Measurements from ENCODE around the gene RAB31. TPM values are rescaled to one million over a fixed set of nuclear protein-coding genes. Genes with fewer than 3 reads are reported as not detected.
"Not testable (repeated sequence)": the region's sequence is repeated elsewhere in the genome, so short reads cannot be mapped to it uniquely, and the experiment has no call there.

Gene RAB31, protein sequence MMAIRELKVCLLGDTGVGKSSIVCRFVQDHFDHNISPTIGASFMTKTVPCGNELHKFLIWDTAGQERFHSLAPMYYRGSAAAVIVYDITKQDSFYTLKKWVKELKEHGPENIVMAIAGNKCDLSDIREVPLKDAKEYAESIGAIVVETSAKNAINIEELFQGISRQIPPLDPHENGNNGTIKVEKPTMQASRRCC
- 102 TPM for polyA plus RNA-seq (2013, experiment 1 of 2; ENCODE audit: insufficient read length)
- polyA plus RNA-seq (2013, experiment 2 of 2; ENCODE audit: insufficient read length): 86.5 TPM

DNA sequence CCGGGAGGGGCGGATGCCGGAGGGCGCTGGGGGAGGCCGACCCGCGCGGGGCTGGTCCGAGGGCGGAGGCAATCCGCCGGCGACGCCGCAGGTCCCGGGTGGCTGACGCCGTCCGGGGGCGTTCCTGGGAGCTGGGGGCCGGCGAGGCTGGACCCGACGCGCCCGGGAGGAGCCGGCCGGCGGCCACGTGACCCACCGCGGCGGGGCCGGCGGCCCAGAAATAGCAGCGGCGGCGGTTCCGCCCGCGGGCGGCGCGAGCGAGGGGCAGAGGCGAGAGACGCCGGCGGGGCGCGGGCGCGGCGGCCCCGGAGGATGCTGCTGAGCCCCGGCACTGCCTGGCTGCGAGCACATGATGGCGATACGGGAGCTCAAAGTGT, at the start of gene RAB31:
TSS of gene RAB31 (plus strand) at position 245 of the 377 bp plus-strand sequence. CDS start at position 350, 105 bp downstream.
- peak; percentile 91 for DNase-seq

DNA sequence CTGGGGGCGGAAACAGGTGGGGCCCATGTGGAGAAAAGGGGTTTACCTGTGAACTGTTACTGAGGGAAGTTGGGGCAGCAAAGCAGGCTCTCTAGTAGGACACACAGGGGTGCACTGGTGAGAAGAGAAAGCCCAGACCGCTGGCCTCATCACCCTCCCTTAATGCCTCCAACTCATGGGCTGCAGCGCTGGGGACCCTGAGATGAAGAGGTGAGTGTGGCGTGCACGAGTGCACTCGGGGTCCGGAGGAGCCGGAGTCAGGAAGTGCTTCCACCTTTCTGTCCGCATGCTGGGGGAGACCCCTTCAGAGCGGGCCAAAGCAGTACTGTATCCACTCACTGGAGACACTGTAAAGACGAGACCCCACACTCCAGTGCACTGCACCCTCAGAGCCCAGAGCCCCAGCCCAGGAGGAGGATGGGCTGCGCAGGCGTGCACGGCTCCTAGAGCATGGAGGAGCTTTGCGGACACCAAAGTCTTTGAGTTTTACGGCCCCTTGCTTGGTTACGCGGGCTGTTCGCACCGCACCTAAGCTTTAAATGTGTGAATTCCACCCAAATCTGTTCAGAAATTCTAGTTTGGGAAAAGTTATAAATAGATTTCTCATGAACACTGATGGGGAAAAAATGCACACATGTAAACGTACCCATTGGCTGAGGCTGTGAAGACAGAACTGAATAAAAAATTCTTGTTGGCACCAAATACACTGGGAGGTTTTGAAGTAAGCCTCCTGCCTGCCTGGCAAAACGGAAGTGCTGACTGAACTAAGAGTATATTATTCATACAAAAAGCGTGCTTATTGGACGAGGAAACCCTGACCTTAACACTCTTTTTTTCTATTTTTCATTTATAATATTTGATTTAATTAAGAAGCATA, 48.4 kb upstream of the RAB31 start:
- DNase-seq: no peak

DNA sequence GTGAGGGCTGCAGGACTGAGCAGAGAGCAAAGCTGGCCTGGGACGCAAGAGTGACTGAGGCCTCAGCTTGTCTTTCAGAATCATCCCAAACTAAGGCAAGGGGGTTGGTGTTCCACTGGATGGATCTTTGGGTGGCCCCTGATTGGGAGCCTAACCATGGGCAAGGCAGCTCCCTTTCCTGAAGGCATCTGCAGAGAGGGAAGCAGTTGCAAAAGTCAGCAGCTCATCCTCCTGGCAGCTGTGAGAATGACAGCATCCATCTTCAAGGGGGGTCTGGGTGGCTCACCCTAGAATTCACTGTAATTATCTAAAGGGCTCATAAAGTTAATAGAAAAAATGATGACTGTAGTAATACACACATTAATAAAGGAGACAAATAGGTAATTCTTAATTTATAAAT, 46.5 kb upstream of the RAB31 start:
- DNase-seq: peak; percentile 47

DNA sequence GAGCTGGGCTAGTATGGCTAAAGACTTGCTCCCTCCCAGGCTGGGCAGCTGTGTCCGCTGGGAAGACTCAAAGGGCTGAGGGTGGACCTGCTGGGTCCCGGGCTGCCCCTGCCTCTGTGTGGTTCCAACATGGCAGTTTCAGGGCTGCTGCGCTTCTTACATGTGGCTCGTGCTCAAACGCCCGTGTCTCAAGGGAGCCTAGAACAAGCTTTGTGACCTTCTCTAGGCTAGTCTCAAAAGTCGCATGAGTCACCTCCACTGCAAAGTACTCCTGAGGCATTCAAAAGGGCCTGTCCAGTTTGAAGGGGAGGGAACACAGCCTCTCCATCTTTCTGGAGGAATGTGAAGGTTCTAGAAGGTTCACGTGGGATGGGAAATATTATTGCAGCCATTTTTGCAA, 44.7 kb upstream of the RAB31 start:
- no peak for DNase-seq

DNA sequence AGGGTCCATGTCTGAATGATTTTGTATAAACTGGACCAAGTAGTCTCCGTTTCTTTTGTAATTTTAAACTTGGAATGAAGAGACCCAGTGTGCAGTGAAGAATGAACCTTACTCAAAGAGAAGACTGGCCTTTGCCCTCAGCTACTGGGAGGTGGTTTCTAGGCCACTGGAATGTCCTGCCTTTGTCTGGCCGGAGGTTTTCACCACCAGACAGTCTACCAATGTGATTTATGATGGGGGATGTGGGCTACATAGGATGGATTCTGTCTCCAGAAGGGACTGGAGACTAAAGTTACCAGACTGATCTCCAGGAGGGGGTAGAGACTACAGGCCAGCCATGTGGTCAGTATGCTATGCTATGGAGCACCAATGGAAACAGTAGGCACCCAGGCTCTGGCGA, 42.8 kb upstream of the RAB31 start:
- no peak for DNase-seq

DNA sequence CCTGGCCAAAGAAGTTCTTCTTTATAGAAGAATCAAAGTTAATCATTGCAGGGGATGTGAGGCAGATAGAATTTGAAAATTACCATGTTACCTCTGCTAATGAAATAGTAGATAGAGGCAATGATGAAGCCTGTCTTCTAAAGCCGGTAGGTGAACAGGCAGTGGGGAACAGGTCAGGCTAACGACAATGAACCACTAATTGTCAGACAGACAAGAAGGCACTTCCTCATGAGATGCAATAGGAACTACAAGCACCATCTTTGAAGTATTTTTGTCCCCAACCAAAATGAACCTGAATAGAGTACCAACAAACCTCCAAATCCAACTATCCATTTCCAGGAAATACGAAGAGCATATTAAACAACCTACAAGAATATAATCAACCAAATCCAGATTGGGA, 41.6 kb upstream of the RAB31 start:
- DNase-seq: no peak

DNA sequence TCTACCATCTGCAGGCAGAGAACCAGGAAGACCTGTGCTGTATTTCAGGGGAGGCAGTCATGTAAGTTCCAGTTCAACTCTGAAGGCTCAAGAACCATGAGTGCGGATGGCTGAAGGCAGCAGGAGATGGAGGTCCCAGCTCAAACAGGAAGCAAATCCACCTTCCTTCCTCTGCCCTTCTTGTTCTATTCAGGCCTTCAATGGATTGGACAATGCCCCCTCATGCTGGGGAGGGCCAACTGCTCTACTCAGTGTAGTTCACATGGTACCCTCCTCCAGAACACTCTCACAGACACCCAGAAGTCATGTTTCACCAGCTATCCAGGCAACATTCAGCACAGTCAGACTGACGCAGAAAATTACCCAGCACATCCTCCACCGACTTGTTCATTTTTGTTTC, 39.1 kb upstream of the RAB31 start:
- no peak for DNase-seq

DNA sequence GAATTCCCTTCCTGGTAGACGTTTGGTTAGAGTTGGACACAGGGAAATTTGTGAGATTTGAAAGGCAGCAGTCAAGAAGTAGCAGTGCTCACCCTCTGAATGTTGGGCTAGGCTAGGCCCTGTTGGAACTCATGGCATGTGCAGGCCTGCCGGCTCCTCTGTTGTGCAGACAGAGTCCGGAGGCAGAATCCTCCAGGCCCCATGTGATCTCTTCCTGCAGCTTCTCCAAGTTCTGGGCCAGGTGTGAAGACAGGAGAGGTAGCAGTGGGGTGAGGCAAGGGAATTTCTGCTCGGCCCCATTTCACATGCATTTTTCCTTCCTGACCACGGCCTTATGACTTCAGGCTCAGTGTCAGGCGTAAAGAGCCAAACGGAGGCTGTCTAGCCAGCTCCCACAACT, 36.9 kb upstream of the RAB31 start:
- no peak for DNase-seq

DNA sequence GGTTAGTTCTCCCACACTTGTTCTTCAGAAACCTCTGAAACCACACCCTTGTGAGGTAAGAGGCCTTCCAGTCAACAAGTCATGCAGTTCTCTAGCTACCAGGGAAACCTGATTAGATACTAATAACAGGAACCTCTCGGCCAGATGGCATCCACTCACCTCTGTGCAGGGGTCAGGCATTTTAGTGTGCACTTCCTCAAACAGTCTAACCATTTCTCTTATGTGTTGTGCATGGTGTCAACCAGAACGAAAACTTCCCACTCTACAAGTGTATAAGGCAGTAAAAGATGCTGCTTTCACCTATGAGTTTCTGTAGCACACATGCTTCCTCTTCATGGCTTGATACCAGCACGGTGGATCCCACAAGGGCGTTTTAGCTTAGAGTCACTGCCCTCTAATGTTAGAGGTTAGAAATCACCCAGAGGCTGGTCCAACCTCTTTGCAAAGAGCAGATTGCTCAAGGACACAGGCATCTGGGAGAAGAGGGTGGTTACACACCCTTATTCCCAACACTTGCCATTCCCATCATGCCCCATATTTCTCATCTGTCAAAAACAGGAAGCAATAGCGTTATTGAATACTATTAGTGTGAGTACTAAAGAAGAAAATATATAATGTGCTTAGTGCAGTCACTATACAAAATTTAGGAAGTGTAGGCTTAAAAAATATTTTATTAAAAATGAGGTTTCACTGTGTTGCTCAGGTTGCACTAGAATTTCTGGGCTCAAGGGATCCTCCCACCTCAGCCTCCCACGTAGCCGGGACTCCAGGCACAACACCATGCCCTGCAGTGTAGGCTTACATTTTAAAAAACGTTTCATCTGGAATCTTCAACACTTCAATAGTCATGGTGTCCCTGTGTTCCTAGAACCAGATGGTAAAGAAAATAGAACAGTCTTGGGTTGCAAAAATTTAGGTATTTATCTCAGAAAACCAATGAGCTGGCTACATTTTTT, 34.5 kb upstream of the RAB31 start:
- peak; percentile 75 for DNase-seq

DNA sequence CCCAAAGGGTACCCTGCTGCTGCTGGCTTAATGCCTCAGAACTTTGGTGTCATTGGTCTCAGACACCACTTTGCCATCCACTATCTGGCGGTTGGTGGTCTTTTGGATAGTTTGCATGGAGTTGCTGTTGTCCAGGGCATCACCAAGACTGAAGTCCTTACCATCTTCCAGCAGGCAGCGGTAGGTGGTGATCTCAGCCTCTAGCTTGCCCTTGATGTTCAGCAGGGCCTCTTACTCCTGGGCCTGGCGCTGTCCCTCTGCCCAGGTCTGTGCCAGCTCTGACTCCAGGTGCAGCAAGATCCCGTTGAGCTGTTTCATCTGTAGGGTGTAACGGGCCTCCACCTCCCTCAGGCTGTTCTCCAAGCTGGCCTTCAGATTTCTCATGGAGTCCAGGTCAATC, 29.9 kb upstream of the RAB31 start:
- DNase-seq: not testable (repeated sequence)

DNA sequence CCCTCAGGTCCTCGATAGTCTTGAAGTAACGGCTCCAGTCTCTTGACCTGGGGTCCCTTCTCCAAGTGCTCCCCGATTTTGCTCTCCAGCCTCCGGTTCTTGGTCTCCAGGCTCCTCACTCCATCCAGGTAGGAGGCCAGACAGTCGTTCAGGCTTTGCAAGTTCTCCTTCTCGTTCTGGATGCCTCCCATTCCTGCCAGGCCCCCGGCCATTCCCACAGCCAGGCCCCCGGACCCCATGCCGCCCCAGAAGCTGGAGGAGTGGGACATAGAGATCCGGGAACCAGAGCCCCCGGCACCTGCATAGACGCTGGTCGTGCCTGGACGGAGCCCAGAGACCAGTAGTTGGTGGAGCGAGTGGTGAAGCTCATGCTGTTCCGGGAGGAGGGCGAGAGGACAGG, 29.0 kb upstream of the RAB31 start:
- no peak for DNase-seq

DNA sequence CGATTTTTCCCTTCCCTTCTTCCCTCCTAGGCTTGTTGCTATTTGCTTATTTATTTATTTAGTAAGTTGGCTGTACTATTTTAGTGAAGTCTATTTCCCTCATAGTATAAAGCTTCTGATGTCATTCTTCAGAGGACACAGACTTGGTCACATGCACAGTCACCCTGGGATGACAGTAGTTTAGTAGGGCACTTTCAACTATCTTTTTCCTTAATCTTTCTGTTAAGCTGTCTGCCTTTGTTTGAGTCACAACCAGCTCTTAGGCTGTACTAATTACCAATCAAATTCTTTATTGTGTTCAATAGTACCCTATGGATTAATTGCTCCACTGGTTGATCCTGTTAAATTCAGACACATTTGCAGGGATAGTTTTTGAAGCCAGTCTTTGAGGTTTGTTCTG, 26.9 kb upstream of the RAB31 start:
- no peak for DNase-seq

DNA sequence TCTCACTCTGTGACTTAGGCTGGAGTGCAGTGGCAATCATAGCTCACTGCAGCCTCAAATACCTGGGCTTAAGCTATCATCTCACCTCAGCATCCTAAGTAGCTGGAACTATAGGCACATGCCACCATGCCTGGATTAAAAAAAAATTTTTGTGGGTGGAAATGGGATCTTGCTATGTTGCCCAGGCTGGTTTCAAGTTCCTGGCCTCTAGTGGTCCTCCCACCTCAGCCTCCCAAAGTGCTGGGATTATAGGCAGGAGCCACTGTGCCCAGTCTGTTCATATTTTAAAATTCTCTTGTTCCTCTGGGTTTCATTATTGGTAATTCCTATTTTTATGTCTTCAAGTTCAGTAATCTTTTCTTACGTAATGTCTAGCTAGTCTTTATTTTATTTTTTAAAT, 25.5 kb upstream of the RAB31 start:
- no peak for DNase-seq

DNA sequence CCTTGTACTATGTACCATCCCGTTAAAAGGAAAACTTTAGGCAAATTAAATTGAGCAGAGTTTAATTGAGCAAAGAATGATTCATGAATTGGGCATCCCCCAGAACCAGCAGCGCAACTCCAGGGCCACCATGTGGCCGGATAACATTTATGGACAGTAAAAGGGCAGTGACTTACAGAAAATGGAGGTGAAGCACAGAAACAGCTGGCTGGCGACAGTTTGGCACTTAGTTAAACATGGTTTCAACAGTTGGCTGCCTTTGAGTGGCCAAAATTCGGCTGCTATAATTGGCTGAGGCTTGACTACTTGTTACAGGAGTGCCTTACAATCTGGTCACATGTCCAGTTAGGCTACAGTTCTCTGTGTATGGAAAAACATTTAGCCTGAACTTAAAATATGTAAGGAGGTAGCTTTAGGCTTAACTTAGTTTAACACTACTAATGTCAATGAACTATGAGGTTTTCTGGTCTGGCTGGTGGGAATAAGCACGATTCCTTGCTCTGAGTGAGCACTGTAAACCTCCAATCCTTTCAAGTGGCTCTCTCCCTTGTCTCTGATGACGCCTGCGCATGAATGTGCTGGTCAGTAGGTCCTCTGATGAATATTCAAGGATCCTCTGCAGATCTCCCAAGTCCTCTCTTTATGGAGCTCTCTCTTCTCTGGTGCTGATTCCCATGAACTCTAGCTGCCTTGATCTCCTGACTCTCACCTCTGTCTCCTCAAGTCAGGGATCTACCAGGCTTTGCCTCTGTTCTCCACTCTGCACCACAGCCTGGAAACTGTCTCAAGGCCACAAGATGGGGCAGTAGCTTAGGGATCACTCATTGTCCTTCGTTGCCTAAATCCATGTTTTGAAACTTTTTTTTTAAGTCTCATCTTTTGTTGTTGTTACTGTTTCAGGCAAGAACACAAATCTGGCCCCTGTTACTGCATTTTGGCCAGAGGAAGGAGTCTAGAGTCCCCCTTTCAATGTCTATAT, 24.4 kb upstream of the RAB31 start:
- DNase-seq: peak; percentile 78

DNA sequence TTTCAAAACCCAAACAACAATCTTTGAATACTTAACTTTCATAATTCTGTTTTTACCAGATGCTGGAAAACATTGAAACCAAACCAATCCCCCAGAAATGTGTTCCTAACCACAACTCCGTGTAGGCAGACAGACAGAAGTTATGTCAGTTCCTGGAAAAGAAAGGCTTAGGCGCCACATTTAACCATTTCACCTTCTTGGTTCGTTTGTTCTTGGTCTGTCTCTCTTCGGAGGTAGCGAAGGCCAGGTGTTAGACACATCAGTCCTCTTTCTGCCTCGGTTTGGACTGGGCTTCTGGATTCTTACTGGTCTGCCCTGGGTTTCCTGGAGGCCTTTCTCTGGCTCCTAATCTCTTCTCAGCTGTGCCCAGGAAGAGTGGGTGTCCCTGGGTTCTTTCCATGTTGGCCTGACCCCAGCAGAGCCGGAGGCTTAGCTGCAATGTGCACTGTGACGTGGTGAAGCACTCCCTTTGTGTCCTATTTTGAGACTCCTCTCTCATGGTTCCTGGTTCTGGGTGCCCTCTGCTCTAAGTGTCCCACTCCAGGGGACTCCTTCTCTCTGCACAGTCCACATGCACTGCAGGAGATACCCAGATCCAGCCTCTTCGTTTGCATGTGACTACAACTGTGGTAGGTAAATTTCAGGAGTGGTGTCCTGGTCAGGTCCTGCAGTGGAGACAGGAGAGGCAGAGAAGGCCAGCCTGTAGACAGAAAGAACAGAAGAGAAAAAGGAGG, 23.1 kb upstream of the RAB31 start:
- peak; percentile 46 for DNase-seq

DNA sequence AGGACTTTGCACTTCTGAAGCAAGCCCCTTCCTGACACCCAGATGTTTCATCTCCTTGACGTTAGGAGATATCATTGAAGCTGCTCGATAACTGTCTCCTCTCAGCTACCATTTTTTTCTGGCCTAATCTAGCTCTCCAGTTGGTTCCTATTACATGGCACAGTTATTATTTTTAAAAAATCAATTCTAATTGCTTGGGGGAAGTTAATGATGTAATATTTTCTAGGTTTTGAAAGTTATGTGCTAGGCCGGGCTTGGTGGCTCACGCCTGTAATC, 22.5 kb upstream of the RAB31 start:
- DNase-seq: no peak

DNA sequence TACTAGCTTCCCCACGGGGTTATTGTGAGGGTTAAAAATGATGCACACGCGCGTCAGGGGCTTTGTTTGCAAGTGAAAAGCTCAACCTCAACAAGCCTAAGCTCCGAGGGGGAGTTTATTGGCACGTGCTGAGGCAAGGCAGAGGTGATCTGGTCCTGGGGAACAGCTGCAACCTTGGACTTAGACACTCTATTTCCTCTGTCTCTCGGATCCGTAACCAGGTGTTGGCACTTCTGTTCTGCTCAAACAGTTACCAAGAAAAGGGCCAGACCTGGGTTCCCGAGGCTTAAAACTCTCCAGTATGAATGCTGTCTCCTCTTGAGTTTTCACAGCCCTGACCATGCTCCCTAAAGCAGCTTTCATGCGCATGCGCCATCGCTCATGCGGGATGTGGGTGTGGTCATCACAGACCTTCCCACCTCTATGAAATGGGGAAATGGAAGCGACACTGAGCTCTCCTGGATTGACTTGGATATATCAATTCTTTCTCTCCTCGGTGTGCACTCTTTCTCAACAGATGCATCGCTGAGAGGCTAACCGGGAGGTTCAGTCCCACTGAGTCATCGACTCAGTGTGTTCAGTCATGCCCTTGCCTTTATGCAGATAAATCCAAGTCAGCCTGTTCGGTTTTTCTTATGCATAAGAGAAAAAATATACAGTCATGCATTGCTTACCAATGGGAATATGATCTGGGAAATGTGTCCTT, 19.9 kb upstream of the RAB31 start:
- DNase-seq: no peak

DNA sequence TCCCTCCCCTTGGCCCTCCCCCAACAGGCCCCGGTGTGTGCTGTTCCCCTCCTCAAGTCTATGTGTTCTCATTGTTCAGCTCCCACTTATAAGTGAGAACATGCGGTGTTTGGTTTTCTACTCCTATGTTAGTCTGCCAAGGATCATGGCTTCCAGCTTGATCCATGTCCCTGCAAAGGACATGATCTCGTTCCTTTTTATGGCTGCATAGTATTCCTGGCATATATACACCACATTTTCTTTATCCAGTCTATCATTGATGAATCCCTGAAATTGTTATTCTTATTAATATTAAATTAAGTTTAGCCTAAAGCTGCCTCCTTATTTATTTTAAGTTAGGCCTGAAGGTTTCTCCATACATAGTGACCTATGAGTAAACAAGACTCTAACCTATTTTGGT, 18.8 kb upstream of the RAB31 start:
- no peak for DNase-seq

DNA sequence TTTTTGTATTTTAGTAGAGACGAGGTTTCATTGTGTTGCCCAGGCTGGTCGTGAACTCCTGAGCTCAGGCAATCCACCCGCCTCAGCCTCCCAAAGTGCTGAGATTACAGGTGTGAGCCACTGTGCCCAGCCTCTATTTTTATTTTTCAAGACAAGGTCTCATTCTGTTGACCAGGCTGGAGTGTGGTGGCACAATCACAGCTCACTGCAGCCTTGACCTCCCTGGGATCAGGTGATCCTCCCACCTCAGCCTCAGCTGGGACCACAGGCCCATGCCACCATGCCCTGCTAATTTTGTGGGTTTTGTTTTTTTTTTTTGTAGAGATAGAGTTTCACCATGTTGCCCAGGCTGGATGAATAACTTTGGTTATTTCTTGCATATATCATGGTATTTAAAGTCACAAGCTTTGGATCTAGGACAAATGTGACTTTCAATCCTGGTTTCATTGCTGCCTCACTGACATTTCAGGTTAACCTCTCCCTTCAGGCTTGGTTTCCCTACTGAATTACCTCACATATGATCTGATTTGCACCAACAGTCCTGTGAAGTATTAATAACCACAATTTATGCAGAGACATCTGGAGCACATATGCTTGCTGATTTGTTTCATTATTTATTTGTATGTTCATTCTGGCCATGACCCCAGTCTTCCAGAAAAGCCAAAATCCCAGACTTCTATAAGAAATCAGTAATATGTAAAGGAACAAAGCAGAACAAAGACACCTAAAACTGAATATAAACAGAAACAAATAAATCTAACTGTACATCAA, 17.5 kb upstream of the RAB31 start:
- no peak for DNase-seq

DNA sequence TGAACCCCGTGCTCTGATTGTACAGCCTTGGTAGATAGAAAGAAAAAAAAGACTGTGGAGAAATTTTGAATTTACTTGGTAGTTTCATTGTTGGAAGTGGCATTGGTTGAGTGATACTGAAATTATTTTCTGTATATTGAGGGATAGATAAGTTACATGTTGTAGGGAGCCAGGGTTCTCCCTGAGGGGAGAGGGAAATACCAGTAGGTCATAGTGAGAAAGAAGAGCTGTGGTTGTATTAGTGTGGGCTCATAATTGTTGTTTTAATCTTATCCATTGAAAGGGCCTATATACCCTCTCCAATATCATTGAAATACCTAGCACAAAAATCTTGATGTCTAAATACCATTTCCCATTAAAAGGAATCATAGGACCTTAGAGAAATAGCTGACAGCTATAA, 16.9 kb upstream of the RAB31 start:
- DNase-seq: no peak

Data from fibroblast of skin of back (primary cell).